Activated gamma-delta T cell treated with anti-CD3 and anti-CD28 coated beads, Interleukin-2, amount 50 U/mL, for 16 hours (primary cell): ENCODE data around the gene PSMA1.
A peak's percentile ranks its signal among the peaks of the same experiment; 100 is the strongest.

ENCODE experiments used
- DNase-seq: peaks from one replicate; pipeline ENCODE4 v3.0.0-alpha.2; 2020; ENCODE audit warnings: low read depth

The PSMA1 gene

DNA sequence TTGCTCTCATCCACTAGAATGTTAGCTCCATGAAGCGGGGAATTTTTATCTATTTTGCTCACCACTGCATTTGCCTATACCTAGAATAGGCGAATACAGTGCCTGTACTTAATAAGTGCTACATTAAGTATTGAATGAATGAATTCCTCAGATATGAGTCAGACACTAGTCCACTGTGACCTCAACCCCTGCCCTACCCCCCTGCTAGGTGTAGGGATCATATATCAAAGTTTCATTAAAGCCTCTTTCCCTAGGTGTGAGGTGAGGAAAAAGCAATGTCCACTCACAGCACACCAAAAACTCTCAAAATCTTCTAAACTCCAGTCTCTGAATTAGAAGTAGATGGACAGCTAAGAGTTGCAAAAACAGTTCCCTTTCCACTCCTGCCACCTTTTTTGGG, 9.8 kb upstream of the PSMA1 start:
- DNase-seq = no peak

DNA sequence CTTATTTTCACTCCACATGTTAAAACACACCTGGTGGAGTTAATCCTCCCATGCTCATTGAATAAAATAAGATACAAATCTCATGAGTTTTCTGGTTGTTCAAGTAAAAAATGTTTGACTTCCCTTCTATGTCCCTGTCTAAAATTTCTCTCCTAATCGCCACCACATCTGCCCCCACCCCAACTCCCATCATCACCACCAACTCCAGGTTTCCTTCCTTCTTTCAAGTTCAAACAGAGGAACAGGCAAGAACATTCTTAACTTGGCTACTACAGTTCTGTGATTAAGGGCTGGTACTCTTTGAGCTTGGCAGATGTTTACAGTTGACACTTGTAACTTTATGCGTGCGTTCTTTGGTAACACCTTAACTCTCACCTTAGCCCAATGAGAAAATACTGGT, 9.1 kb upstream of the PSMA1 start:
- DNase-seq = no peak

DNA sequence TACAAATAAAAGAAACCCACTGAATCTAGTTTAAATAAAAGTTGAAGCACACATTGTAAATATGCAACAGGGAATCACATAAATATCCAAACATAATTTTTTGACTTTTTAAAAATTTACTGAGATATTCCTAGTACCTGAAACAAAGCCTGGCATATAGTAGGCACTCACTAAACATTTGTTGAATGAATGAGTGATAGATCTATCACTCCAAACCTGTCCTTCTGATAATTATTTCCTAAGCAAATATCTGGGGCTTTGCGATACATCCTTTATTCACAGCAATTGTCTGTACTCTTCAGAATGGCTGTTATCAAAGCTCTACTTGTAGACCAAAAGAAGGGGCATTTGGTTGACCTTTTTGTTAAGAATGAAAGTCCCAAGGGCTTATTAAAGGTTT, 2.6 kb upstream of the PSMA1 start:
- DNase-seq = no peak

DNA sequence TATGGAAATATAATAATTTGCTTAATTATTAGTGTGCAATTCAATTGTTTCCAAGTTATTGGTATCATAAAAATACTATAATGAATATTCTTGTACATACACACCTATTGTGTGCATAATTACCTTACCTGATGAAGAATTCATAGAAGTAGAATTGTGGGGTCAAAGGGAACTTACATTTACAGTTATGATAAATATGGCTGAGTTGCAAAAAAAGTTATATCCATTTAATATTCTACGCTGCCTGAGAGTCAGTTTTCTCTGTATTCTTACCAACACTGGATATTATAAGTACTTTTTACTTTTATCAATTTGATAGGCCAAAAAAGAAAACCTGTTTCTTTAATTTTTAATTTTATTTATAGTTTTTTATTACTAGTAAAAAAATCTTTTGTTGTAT, 2.1 kb upstream of the PSMA1 start:
- no peak for DNase-seq

DNA sequence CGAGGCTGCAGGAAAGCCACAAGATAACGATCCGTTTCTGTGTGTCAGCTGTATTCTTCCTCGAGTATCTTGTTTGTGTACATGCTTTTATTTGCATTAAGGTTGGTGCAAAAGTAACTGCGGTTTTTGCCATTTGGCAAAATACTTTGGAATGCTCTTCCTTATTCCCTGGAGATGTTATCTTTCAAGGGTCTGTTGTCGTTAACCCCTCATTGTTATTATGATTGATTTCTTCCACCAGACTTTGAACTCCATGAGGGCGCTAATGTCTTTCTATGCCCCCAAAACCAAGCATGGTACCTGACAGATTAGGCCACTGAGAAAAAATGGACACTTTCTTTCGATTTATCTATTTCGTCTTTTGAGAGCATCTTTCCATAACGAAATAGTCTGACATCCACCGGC, 563 bp upstream of the PSMA1 start:
- DNase-seq = no peak

DNA sequence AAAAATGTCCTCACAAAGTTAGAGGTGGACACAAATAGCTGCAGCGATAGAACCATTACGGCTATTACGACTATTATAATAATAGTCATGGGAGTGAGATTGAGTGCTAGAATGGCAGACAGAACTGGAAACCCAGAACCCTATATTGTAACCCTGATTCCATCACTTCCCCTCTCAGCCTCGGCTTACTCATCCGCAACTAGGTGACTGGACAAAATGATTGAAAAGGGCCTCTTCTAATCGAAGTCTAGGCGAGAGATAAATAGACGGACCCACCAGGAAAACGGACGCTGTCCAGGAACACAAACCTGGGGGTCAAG, 629 bp downstream of the PSMA1 start:
- no peak for DNase-seq

DNA sequence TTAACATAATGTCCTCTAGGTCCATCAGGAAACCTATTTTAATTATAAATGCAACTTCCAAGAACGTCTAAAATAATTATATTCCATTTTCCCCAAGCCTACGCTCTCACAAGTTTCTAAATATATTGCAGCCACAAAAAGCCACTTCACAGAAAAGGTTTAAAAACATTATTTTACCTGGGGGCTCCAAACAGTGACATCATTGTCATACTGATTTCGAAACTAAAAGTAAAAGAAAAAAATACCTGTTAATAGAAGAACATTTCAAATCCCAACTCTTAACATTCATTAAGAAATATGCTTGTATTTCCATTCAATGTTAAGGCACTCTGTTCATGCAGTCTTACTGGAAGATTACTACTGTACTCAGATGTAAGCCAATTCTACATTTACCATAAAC, 1.4 kb downstream of the PSMA1 start:
- no peak for DNase-seq

DNA sequence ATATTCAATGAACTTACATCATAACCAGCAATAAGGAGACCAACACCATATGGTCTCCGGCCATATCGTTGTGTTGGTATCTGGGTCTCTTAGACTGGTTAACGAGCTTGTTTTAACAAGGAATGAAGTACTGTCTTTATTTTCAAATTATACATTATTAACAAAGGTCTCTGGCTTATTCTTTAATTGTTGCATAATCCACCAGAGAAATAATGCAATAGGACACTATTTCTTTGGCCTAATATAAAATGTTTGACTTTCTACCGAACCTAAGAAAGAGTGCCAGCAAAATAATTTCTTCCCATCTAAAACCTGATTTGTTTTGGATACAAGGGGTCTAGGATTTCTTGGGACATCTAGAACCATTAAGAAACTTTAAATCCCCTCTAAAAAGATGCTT, 6.4 kb downstream of the PSMA1 start:
- DNase-seq = no peak

DNA sequence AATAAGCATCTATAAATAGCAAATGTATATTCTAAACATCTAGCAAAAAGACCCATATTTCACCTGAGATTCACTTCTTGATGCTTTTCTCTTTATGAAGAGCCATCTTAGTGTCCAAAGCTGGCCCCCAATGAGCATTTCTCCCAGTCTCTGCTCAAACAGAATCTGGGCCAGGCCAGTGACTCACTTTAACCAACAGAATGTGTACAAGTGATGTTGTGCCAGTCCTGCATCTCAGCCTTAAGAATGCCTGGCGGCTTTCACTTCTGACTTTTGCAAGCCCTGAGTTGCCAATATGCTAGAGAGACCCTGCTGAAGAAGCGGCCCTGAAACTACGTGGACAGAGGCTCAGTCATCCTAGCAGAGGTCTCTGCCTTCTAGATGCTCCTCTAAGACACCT, 13.7 kb downstream of the PSMA1 start:
- no peak for DNase-seq

DNA sequence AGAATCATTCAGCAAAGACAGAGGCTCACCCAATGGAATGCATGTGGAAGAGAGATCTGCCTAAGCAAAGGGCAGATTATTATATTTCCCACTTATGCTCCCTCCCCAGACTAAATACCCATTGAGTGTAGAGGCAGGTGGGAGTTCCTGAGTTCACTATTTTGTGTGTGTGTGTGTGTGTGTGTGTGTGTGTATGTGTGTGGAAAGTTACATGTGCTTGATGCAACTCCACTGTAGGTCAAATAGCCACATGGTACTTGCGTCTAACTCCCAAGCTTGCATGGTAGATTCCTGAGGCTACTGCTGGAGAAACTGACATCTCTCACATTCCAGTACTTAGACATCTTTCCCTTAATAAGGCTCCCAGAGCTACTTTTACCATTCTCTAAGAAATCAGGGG, 17.2 kb downstream of the PSMA1 start:
- no peak for DNase-seq

DNA sequence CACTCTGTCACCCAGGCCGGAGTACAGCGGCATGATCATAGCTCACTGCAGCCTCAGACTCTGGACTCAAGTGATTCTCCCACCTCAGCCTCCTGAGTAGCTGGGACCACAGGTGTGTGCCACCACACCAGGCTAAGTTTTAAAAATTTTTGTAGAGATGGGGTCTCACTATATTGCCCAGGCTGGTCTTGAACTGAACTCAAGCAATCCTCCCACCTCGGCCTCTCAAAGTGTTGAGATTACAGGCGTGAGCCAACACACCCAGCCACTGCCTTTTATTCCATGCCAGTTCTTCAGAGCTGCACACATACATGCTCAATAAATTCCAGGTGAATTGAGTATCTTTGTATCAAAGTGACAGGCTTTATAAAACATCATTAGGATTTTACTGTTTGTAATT, 18.1 kb downstream of the PSMA1 start:
- no peak for DNase-seq

DNA sequence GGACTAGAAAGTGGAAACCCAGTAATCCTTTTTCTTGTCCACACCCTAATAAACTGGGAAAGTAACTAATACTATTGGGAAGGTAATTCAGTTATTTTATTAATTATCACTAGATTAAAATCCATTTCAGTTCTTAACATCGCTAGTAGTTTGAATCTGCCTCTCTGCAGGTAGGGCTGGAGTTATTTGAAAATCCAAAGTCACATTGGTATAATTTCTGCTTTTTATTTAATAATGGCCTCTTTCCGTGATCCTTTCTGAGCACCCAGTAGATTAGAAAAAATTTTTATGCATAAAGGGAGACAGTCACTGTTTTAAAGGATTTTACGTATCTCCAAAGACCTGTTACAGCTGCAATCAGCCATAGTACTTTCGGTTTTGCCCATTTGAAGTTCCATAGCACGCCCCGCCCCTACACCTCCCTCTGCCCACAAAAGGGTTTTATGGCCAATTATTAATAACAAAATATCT, 20.0 kb downstream of the PSMA1 start:
- DNase-seq = peak; percentile 28

DNA sequence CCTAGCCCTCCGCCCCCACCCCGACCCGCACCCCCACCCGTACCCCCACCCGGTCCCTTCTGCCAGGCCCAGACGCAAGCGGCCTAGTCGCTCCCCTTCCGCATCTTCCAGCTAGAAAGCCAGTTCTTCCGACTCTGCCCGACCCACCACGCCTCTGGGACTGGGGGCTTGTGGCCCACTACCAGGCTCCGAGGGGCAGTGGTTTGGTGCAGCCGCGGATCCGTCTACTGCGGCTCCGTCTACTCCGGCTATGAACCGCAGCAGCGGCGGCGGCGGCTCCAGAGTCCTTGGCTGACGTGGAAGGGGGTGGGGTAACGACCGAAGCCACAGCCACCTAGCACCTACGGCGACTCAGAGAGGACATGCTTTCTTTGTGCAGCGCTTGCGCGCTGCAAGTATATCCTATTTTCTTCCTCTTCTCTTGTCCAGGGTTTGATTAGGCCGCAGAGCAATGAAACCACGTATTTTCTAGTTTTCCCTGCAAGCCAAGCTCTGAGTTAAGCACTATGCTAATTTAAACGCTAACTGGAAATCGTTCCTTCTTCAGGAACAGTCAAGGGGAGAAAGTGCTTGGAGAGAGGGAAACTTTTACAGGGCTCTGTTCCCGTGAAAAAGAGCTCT, 20.5 kb downstream of the PSMA1 start, which contains the start of gene COPB1:
Gene COPB1, minus strand, starts transcription at position 252 of the 621 bp plus-strand sequence. CDS start 883 bp downstream, outside the sequence.
- peak; percentile 85 for DNase-seq

DNA sequence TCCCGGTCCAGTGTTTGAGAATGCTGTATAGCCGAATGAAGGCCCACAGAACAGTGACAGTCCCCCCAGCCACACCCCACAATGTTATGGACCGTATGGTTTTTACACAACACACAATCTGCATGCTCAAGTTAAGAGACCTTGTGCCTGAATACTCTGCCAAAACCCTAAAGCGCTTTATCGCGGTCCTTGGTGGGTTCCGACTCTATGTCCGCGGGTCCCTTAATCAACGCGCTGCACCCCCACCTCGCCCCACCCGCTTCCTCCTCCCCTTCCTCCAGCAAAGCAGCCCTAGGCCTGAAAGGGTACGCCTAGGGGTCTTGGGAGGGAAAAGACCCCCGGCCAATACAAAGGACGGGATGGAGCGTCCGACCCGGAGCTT, 21.0 kb downstream of the PSMA1 start:
- DNase-seq = peak; percentile 33

DNA sequence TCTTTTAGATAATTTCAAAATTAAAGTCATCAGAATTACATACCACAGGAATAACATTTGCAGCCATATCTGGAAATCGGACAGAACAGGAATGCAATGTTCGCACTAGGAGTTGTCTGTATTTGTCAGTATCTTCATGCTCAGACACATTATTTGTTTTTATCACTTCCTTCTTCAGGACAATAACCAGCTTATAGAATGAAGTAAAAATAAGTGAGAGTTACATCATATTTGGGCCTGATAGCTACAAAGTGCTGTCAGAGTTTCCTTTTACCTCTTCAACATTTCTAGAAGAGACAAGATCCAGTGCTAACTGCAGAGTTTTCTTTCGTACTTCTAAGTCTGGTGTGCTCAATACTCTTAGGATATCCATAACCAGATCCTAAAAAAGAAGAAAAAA, 39.5 kb downstream of the PSMA1 start:
- DNase-seq = no peak

DNA sequence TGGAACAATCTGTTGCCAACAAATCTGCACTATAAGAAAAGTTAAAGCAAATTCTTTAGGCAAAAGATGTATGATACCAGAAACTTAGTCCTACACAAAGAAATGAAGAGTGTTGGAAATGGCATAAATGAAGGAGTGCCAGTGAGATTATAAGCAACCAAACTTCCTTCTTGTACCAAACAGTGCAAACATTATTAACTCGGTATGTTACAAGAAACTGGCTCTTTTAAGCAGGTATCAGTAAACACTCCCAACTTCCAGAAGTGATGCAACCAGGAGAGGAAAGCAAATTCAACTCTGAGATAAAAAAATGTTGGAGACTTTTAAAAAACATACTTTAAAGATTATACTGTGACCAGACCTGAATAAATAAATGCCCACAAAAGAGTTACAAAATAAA, 49.1 kb downstream of the PSMA1 start:
- no peak for DNase-seq

DNA sequence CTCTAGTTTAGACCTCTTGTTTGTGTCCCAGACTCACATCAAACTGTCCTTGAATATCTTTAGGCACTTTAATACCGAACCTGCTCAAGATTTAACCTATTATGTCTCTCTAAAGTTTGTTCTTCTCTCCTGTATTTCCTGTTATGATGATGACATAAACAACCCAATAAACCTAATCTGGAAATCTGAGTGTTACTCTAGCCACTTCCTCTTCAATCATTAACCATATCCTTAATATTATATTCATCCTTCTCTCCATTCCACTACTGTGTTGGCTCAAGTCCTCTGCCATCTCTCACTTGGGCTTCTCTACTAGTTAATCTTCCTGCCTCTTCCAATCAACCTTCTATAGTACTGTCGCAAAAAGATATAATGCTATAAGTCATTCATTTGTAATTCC, 56.6 kb downstream of the PSMA1 start:
- no peak for DNase-seq

DNA sequence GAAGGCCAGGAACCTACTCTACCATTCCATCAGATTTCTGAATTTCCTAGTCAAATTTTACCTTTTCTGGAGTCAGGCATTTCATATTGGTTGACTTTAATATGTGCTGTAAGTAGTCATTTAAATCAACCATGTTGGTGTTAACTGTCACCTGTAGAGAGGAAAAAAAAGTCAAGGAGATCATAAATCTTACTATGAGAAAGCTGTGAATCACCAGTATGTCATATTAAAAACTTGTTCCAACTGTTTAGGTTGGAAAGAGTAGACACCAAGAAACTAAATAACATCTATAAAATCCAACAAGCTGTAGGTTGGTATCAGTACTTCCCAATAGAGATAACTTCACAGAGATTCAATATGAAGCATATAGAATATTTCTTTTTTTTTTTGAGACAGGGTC, 60.0 kb downstream of the PSMA1 start:
- DNase-seq = no peak

DNA sequence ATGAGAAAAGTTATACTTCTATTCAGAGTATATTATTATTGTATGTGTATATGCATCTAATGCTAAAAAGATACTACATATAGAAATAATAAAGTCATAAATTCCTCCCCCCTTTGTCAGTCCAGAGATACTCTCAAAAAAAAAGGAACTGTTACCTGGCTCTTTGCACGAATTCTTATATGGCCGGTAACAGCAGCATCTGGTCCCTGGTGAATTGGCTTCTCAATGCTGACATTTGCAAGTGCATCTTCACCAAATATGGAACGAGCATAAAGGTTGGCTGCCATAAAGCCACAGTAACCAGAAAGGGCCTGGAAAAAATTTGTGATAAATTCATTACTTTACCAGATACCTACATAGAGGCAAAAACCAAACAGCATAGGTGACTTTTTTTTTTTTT, 61.8 kb downstream of the PSMA1 start:
- DNase-seq = no peak

DNA sequence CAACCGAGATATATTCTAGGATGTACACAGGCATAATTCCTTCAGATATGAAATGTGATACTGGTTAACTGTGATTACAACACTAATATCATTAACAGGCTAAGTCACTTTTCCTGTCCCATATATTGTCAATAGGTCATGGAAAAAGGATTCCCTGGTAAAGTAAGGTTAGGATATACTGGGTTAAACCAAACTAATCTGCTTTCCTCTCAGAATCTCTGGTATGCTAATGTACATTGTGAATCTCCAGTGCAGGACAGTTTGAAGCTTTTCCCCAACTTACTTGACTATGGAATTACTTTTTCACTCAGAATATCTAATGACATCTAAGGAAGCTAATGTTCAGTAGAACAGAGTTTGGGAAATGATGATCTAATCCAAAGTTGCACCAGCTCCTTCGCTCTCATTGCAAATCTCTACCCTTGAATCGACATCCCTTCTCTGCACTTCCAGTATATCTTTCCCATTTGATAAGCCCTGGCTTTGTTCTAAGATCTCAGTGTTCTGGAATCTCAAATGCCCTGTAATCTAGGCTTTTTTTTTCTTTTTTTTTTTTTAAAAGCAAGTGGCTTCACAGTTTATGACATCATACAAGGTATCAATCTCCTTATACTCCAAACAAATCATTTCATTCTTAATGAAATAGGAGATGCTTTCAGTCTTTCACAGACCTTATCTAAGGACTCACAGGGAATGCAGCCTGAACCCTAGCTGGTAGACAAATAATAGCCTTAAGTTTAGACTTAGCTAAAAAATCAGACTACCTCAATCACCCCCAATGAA, 64.3 kb downstream of the PSMA1 start:
- no peak for DNase-seq
